BJ (cell line): Measurements from ENCODE around the gene PCK2. TPM values are rescaled to one million over a fixed set of nuclear protein-coding genes. Genes with fewer than 3 reads are reported as not detected.

Experiments
- CTCF ChIA-PET: fragments of 350-600 bp; formaldehyde crosslinking; extraction: SDS; loops from one replicate; lab custom pipeline; 2021; ENCODE audit warnings: antibody characterized with exemption, inconsistent platforms; lab: Yijun Ruan, JAX
- POLR2A ChIA-PET: fragments of 300-600 bp; sonication (Branson Sonifier 250); formaldehyde crosslinking; extraction: SDS; loops from one replicate; lab custom pipeline; 2021; ENCODE audit warnings: antibody characterized with exemption; lab: Charles Lee
- DNase-seq: peaks from one replicate; pipeline ENCODE4 v3.0.0-alpha.2; 2011; ENCODE audit warnings: low read depth
- H3K27me3 ChIP-seq: 2 replicates; pipeline ENCODE4 v1.6.0; 2011; ENCODE audit warnings: low read length; ENCODE audit not compliant: control insufficient read depth, insufficient read depth
- H3K36me3 ChIP-seq: 2 replicates; pipeline ENCODE4 v1.5.1; 2011; ENCODE audit warnings: low read length; ENCODE audit not compliant: control insufficient read depth, insufficient read depth
- H3K4me3 ChIP-seq: 2 replicates; pipeline ENCODE4 v1.5.1; 2011; ENCODE audit warnings: low read depth, mild to moderate bottlenecking, control low read depth, low read length
- polyA plus RNA-seq: library from polyadenylated mRNA; depleted of rRNA; stranded (reverse); fragments of >200 nt; gene quantifications from 2 replicates; pipeline ENCODE4 v1.2.3, GENCODE V29; 2011
- TF ChIP-seq, protein P1 (sequence below): IDR thresholded peaks from 2 replicates; pipeline ENCODE4 v1.5.1; 2011; ENCODE audit warnings: low read depth, mild to moderate bottlenecking, control low read depth, inconsistent platforms, low read length, moderate library complexity; ENCODE audit not compliant: insufficient read depth

The PCK2 gene
- polyA plus RNA-seq, 1 experiment: 227 TPM

DNA sequence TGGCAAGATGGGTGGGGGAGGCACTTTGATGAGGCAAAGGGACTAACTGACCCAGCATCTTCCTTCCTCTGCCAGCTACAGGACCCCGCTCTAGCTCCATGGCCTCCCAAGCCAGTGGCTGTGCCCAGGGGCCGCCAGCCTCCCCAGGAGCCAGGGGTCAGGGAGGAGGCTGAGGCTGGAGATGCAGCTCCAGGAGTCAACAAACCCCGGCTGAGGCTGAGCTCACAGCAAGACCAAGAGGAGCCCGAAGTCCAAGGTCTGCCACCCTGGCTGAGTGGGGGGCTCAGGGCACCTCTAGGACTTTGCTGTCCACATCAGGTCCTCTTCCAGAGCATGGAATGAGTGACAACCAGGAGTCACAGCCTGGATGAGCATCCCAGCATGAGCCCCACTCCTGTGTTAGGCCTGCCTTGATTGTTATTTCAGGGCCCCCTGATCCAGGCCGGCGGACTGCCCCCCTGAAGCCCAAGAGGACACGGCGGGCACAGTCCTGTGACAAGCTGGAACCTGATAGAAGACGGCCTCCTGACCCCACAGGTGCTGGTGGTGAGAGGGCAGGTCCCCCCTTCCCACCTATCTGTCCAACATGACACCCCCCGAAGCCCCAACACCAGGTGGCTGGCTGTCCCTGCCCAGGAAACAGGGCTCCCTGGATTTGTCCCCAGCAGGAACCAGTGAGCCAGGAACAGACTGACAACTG lies 25.2 kb upstream of the PCK2 start:
- POLR2A ChIA-PET: no interaction called here
- CTCF ChIA-PET: interaction anchor here (0.6 to 5.5 kb wide), 6 partner anchors 8 to 83 kb away, joined by 3 to 33 read pairs (median 5); no protein-coding TSS in a partner anchor
- H3K27me3 ChIP-seq: peaks cover 21% of the 10 kb centered on the region
- TF ChIP-seq, protein P1, sequence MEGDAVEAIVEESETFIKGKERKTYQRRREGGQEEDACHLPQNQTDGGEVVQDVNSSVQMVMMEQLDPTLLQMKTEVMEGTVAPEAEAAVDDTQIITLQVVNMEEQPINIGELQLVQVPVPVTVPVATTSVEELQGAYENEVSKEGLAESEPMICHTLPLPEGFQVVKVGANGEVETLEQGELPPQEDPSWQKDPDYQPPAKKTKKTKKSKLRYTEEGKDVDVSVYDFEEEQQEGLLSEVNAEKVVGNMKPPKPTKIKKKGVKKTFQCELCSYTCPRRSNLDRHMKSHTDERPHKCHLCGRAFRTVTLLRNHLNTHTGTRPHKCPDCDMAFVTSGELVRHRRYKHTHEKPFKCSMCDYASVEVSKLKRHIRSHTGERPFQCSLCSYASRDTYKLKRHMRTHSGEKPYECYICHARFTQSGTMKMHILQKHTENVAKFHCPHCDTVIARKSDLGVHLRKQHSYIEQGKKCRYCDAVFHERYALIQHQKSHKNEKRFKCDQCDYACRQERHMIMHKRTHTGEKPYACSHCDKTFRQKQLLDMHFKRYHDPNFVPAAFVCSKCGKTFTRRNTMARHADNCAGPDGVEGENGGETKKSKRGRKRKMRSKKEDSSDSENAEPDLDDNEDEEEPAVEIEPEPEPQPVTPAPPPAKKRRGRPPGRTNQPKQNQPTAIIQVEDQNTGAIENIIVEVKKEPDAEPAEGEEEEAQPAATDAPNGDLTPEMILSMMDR: no peak
- H3K4me3 ChIP-seq: no peak overlapping the region
- H3K36me3 ChIP-seq: no peaks in the 10 kb centered on the region
- no peak for DNase-seq

DNA sequence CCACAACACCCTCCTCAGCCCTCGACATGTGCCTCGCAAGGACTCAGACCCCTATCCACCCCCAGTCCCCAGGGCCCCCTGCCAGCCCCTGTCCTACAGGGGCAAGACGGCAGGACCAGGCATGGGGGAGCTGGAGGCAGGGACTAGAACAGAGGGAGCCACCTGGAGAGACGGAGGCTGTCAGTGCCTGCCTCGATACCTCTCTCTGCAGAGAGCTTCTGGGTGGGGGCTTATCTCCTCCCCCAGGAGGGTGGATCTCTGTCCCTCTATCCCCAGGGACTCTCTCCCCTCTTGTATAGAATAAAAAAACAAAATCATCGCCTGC lies 24.7 kb upstream of the PCK2 start:
- CTCF ChIA-PET: interaction anchor here (0.6 to 5.5 kb wide), 4 partner anchors 11 to 84 kb away, joined by 3 to 33 read pairs (median 8); no protein-coding TSS in a partner anchor
- Histone ChIP-seq H3K27me3 (peaks cover 21% of the 10 kb centered on the region), H3K4me3 (no peak overlapping the region), H3K36me3 (no peaks in the 10 kb centered on the region)
- DNase-seq: no peak
- TF ChIP-seq, protein P1: no peak
- POLR2A ChIA-PET: no interaction called here

DNA sequence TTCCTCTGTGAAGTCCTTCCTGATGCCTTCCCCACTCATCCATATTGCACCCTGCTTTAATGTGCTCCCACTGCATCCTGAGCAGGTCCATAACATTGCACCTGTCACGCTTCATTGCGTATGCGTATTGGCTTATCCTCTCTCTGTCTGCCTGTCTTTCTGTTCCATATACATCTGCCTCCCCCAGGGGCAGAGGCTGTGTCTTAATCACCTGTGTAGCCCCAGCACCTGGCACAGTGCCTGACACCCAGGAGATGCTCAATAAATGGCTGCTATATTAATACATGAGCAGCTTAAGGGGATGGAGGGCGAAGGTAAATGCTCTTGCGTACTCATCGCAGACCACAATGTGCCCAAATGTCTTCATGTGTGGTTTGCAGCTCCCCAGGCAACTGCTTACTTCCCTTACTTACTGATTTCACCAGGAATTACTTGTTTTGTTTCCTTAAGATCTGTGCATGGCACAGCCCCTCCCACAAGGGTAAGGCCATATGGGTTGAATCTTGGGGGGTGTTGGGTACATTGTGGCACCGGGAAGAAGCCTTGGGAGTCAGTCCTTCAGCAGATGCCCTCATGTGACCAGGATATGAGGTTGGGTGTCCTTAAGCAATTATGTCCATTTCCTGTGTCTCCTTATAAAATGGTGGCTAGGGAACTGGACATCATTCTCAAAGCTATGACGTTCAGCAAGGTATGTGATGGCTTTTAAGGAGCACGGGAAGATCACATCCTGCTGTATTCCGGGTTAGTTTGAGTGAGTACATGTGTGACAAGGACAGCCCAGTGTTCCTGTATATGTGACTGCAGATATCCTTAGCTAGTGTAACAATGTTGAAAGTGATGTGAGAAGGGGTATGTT lies 23.6 kb upstream of the PCK2 start:
- no peak overlapping the region for H3K4me3 ChIP-seq
- POLR2A ChIA-PET: no interaction called here
- H3K36me3 ChIP-seq: no peaks in the 10 kb centered on the region
- DNase-seq: no peak
- H3K27me3 ChIP-seq: peaks cover 19% of the 10 kb centered on the region
- CTCF ChIA-PET: interaction anchor here (0.8 to 5.5 kb wide), 5 partner anchors 9 to 20 kb away, joined by 3 to 33 read pairs (median 3); no protein-coding TSS in a partner anchor
- TF ChIP-seq, protein P1: no peak

DNA sequence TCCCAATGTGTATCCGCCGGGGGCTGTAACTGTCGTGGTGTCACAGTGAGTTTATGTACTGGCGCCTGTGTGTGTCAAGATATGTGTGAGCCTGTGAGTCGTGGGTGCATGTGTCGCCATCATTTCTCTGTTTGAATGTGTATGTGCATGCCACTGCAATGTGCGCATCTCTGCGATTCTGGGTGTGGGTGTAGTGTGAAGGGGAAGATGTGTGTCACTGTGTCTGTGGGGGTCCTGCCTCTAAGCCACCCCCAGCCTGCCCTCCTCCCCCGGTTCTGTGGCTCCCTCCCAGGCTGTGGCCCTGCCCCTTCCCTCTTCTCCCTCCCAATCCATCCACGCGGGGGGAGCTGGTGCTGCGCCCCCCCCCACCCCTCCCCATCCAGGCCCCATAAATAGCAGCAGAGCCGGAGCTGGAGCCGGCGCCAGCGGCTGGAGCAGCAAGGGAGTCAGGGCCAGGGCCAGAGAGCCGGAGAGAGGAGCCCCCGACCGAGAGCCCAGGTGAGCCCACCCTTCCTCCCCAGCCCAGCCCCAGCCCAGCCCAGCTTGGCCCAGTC lies 22.9 kb upstream of the PCK2 start, which contains the start of gene CPNE6:
CPNE6 (plus strand) TSS at position 419 of the 554 bp plus-strand sequence. CDS start 1,375 bp downstream, outside the sequence.
- TF ChIP-seq, protein P1: no peak
- CTCF ChIA-PET: interaction anchor here (0.8 to 5.5 kb wide), 3 partner anchors 8 to 19 kb away, joined by 3 to 33 read pairs (median 3); no protein-coding TSS in a partner anchor
- POLR2A ChIA-PET: no interaction called here
- peaks cover 19% of the 10 kb centered on the region for H3K27me3 ChIP-seq
- H3K36me3 ChIP-seq: no peaks in the 10 kb centered on the region
- H3K4me3 ChIP-seq: no peak within 1 kb of the TSS
- DNase-seq: no peak
